NCI-H1694 treated with DMSO at 0.1 percent for 48 hours (cell line): Measurements from ENCODE around the gene HOXB4.
"Not testable (repeated sequence)": the region's sequence is repeated elsewhere in the genome, so short reads cannot be mapped to it uniquely, and the experiment has no call there.

ENCODE experiments used
- DNase-seq: peaks from one replicate; lab custom pipeline; 2025; lab: John Stamatoyannopoulos, UW

The HOXB4 gene

GRCh38 chr17:48546924-48547807 is 31.0 kb downstream of the HOXB4 start:
- no peak for DNase-seq

- no peak for DNase-seq
Observed at GRCh38 chr17:48546137-48546923, 31.8 kb downstream of the HOXB4 start.

DNA sequence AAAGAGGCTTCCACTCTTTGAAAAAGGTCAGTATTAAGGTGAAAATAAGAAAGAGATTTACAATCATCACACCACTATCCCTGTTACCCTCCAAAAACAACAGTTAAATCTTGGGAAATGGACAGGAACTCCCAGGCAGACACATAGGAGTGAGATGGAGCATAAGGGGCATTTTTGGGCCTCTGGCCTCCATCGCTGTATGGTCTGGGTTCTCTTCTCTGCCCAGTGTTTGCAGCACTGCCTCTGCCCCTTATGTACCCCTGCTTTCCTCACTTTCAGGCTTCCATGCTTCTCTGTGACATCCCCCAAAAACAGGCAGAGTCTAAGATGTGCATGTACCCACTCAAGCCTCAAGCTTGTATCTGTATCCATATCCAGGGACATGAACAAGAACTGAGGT is 32.6 kb downstream of the HOXB4 start:
- no peak for DNase-seq

GRCh38 chr17:48545022-48545375 is 33.2 kb downstream of the HOXB4 start, which contains the start of gene HOXB2:
Gene HOXB2, minus strand, starts transcription at chr17:48545109. Its CDS starts 198 bp downstream, at chr17:48544911.
- DNase-seq: peak; percentile 48

DNA sequence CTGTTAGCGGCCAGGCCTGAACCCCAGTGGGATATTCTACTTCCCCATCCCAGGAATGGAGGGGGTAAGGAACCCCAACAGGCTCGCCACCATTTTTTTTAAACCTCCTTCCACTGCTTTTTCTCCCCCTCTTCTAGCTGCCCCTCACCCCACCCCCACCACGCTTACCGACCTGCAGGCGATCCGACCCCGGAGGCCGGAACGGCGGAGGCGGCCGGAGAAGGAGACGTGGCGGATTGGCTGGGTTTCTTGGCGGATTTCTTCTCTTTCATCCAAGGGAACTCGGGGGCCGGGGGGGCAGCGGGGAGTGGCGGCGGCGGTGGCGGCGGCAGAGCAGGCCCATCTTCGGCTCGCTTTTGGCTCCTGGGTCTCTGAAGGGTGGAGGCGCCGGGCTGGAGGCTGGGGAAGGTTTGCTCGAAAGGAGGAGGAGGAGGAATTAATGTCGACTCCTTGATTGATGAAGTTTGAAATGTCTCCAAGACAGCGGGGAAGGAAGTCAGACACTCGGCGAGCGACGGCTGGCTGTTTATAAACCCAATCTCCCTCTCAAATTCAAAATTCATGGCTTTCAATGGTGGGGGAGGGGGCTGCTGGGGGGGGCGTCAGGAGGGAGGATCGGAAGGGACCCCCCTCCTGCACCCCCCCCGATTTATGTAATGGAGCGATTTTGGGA is 33.7 kb downstream of the HOXB4 start:
- DNase-seq: no peak

GRCh38 chr17:48543854-48544348 is 34.2 kb downstream of the HOXB4 start:
- DNase-seq: peak; percentile 24

GRCh38 chr17:48543107-48543853 is 34.9 kb downstream of the HOXB4 start:
- peak; percentile 23 for DNase-seq

- no peak for DNase-seq
Observed at GRCh38 chr17:48542698-48543106, 35.4 kb downstream of the HOXB4 start.

- no peak for DNase-seq
Observed at GRCh38 chr17:48542114-48542656, 36.0 kb downstream of the HOXB4 start.

DNA sequence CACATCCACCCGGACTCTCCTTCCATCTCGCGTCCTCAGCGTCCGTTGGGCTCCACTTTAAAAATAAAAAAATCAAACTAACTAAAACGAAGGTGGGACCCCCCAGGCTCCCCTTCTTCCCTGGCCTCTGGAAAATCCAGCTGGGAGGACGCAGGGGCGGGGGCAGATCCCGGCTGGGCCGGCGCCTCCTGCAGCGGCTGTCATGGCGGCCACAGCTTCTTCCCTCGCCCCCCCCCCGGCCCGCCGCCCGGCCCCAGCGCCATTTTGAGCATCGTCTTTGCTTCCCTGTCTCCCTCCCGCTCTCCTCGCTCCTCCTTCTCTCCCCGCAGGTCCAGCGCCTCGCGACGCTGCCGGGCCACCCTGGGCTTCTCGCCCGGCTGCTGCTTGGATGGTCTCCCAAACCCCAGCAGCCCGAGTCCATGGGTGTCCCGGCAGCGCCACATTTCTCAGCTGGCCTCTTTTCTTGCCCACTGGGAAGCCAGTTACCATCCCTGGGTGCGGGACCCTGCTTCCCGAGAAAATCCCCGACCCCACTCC is 36.5 kb downstream of the HOXB4 start:
- DNase-seq: no peak

GRCh38 chr17:48541036-48541576 is 37.0 kb downstream of the HOXB4 start:
- no peak for DNase-seq

DNA sequence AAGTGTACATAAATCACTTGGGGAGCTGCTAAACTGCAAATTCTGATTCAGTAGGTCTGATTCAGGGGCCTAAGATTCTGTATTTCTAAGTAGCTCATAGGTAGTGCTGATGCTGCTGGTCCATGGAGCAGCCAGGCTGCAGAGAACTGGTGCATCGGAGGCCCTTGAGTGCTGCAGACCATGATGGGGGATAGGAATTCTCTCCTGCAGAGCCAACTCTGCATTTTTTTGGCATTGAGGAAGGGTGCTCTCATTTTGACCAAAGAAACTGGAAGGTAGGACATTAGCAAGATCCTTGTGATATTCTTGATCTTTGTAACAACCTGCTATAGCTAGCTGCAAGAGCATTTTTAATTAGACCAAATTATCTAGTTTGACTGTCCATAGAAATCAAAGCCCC is 37.9 kb downstream of the HOXB4 start:
- no peak for DNase-seq

DNA sequence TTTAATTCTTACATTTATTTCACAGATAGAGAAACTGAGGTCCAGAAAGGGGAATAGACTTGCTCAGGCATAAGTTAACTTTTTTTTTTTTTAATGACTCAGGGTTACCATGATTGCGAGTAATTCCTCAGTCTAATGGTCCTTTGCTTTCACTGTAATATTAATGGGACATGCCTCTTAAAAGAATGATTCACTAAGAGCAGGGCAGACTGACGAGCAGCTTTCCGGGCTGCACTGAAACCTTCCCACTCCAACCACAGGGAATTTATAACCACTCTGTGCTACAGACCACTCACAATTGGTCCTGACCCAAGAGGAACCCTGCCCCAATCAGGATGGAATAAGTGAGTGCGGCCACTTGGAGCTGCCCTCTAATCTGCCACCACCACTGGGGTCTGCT is 39.0 kb downstream of the HOXB4 start:
- no peak for DNase-seq

GRCh38 chr17:48537316-48537715 is 40.8 kb downstream of the HOXB4 start:
- DNase-seq: no peak

- DNase-seq: not testable (repeated sequence)
Observed at GRCh38 chr17:48535793-48536559, 42.2 kb downstream of the HOXB4 start.

DNA sequence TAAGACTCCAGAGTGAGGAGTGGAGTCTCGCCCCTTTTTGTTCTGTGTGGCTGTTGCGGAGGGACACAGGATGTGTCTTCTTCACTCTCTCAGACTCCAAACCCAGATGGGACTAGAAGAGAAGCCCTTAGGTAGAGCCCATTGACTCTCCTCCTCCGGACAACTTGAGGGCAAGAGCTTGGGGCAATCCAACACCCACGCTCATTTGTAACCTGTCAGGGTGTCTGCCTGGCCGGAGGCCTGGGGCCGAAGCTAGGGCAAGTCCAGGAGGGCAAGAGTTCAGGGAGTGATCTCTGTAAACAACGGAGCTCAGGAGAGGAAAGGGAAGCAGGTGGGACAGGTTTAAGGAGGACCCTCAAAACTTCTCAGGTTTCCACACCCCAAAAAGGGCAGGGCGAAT is 45.9 kb downstream of the HOXB4 start:
- no peak for DNase-seq

DNA sequence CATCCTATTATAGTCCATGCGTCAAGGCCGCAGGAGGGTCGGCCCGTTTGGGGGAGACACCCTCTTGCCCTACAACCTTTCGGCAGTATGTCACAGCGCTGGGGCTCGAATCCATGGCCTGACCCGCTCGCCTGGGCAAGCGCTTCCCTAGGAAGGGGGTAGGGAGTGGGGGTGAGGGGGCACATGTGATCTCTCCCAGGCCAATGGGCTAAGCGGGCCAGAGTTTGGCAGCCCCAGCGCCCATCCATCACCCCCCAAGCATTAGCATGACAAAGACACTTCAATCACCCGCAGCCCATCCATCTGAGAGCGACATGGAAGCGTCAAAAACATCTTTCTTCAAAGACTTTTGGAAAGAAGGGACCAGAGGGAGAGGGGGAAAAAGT is 47.3 kb downstream of the HOXB4 start, which contains the start of gene HOXB1:
TSS of gene HOXB1 (minus strand) at position 125 of the 386 bp plus-strand sequence. CDS start at position 18, 107 bp downstream.
- DNase-seq: no peak

DNA sequence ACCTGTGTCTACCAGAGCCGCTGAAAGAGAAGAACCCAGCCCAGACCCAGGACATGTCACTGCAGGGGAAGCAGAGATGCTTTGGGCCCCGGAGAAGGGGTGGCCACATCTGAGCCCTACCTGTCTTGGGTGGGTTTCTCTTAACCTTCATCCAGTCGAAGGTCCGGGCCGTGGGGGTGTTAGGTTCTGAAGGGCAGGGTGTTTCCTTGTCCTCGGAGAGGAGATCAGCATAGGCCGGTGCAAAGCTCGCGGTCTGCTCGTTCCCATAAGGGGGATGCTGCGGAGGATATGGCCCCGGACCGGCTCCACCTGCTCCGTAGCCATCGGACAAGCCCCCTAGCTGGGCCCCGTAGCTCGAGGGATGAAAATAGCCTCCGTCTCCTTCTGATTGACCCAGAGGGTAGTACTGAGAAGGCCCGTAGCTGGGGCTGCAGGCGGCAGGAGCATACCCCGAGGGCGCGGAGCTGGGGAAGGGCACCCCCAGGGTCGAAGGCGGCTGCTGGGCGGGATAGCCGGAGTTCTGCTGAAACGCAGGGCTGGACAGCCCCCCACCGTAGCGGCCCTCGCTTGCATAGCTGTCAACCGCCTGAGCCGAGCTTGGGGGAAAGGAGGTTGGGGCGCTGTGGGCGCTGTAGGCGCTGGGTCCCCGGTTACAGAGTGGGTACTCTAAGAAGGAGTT is 47.8 kb downstream of the HOXB4 start:
- DNase-seq: no peak

DNA sequence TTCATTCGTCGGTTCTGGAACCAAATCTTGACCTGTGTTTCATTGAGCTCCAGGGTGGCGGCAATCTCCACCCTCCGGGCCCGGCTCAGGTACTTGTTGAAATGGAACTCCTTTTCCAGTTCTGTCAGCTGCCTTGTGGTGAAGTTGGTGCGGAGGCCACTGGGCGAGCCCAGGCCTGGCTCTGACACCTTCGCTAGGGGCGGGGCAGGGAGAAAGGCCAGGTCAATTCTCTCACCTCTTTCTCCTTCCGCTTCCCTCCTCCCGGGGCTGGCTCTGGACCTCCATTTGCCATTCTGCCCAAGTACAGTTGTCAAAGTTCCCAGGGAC is 48.5 kb downstream of the HOXB4 start:
- DNase-seq: no peak
